Activated gamma-delta T cell treated with Interleukin-2 at 50 U/mL for 16 hours (primary cell): ENCODE measurements around the gene CD28.

ENCODE experiments used
- DNase-seq: peaks from one replicate; pipeline ENCODE4 v3.0.0-alpha.2; 2020

CD28 gene

DNA sequence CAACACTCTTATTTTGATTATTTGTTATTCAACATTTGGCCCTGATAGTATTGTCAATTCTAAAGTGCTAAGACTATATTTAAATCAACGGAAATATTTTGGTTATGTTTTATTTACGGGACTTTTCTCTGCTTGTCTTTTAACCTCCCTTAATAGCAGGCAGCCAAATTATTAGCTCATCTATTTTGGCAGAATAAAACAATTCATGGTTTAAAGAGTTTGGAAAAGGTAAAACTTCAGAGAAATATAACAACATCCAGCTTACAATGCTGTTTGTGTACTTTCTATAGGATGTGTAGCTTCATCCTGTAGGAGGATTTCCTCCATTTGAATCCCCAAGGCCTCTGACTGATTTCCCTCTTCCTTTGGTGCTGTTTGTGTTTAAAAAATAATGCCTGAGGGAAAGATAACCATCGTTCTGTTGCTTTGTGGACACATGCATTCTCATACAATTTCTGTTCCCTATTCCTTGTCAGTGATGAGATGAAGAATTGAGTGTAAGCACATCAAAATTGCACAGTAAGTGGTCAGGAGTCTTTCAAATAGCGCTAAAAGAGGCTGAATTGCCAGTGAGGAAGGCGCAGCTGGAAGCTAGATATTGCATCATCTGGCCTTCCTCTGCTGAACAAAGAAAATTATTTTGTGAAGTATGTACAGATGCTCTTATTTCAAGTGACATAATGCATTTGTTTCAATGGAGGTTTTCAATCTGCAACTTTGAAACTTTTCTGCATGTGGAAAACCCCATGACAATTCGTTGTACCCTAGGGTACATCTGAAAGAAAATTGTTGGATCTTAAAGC lies 80.3 kb downstream of the CD28 start:
- no peak for DNase-seq

DNA sequence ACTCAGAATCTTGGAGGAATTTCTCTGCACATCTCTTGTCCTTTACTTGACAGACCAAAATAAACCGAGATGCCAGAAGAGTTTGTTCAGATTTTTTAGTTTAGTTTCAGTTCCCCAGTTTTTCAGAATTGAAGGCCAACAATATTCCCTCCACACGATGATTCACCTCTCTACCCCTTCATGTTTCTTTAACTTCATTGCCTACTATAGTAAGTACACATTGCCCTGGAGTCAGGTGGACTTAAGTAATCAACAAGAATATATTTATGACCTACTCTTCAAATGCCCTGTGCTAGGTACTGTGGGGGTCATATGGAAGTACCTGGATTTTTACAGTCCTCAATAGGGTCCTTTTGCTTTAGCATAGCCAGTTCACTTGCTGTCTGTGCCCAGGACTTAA lies 81.5 kb downstream of the CD28 start:
- DNase-seq: no peak
